Bronchial epithelial cell (primary cell): Measurements from ENCODE around the gene MRPL32. TPM values are rescaled to one million over a fixed set of nuclear protein-coding genes. Genes with fewer than 3 reads are reported as not detected.

Source experiments
- DNase-seq: peaks from one replicate; pipeline ENCODE4 v3.0.0-alpha.2; 2010; ENCODE audit warnings: low read depth
- FAIRE-seq: peaks from 2 replicates; lab custom pipeline; 2011; peaks lifted over from hg19 to GRCh38; lab: Jason Lieb, UNC
- H3K27me3 ChIP-seq: 2 replicates; pipeline ENCODE4 v1.5.1; 2011; ENCODE audit warnings: low read length; ENCODE audit not compliant: control insufficient read depth, insufficient read depth
- H3K36me3 ChIP-seq: 2 replicates; pipeline ENCODE4 v1.5.1; 2011; ENCODE audit warnings: low read length; ENCODE audit not compliant: control insufficient read depth, insufficient read depth
- H3K4me3 ChIP-seq: 2 replicates; pipeline ENCODE4 v1.5.1; 2011; ENCODE audit warnings: mild to moderate bottlenecking, low read depth, low read length, control low read depth
- CTCF ChIP-seq: IDR thresholded peaks from 2 replicates; pipeline ENCODE4 v1.5.1; 2011; ENCODE audit warnings: mild to moderate bottlenecking, moderate library complexity, low read length, control low read depth, inconsistent platforms; ENCODE audit not compliant: insufficient read depth, severe bottlenecking
- total RNA-seq: library from RNA; depleted of rRNA; stranded (reverse); fragments of >200 nt; gene quantifications from 2 replicates; pipeline ENCODE4 v1.2.1, GENCODE V29; 2014

Gene MRPL32
- total RNA-seq, 1 donor from 2014 or later = 63.2 TPM

GRCh38 chr7:42981601-42982000, 49.4 kb downstream of the MRPL32 start:
- no peaks in the 10 kb centered on the region for H3K36me3 ChIP-seq
- FAIRE-seq = no peak

GRCh38 chr7:42982604-42983115, 50.5 kb downstream of the MRPL32 start:
- TF ChIP-seq CTCF = no peak
- peak; percentile 34 for DNase-seq
- Histone ChIP-seq H3K27me3 (peaks cover 2% of the 10 kb centered on the region), H3K36me3 (no peaks in the 10 kb centered on the region), H3K4me3 (no peak overlapping the region)
- peak; percentile 93 for FAIRE-seq

More at GRCh38 chr7:42981601-42982000, 49.4 kb downstream of the MRPL32 start:
- no peak overlapping the region for H3K4me3 ChIP-seq
- H3K27me3 ChIP-seq = peaks cover 2% of the 10 kb centered on the region
- TF ChIP-seq CTCF = no peak
- DNase-seq = no peak

- TF ChIP-seq CTCF = no peak
- H3K27me3 ChIP-seq = peaks cover 2% of the 10 kb centered on the region
- no peaks in the 10 kb centered on the region for H3K36me3 ChIP-seq
- FAIRE-seq (no peak), DNase-seq (no peak)
- no peak overlapping the region for H3K4me3 ChIP-seq
Measured at GRCh38 chr7:42984137-42984536, 52.0 kb downstream of the MRPL32 start.

- no peaks in the 10 kb centered on the region for H3K36me3 ChIP-seq
- peaks cover 2% of the 10 kb centered on the region for H3K27me3 ChIP-seq
- H3K4me3 ChIP-seq = no peak overlapping the region
- DNase-seq (no peak), FAIRE-seq (no peak)
- TF ChIP-seq CTCF = no peak
Measured at GRCh38 chr7:42986213-42986612, 54.0 kb downstream of the MRPL32 start.

GRCh38 chr7:42986781-42987248, 54.6 kb downstream of the MRPL32 start:
- FAIRE-seq = no peak
- Histone ChIP-seq H3K27me3 (peaks cover 2% of the 10 kb centered on the region), H3K36me3 (no peaks in the 10 kb centered on the region), H3K4me3 (no peak overlapping the region)
- TF ChIP-seq CTCF = no peak
- DNase-seq = no peak

Other genes starting within 250 kb of the MRPL32 start
- 3.2 and 3.7 TPM in 2 replicates for gene C7orf25, start 20.3 kb upstream of the MRPL32 start, total RNA-seq
- gene PSMA2, start 202 bp upstream of the MRPL32 start, total RNA-seq = 40.6 and 62.1 TPM in 2 replicates
- gene HECW1, start 180.3 kb downstream of the MRPL32 start, total RNA-seq = under 0.01 TPM in 1 of 2 replicates, not detected in the other